Astrocyte (in vitro differentiated cells and primary cell): ENCODE results near the gene TRAF1.

Experiments
- EZH2 ChIP-seq: IDR thresholded peaks from 2 replicates; pipeline ENCODE4 v1.6.1; 2012; ENCODE audit warnings: mild to moderate bottlenecking, low read length, inconsistent platforms; ENCODE audit not compliant: insufficient read depth
- TF ChIP-seq, protein P1 (sequence below): IDR thresholded peaks from 2 replicates; pipeline ENCODE4 v1.5.1; 2011; ENCODE audit warnings: low read depth, mild to moderate bottlenecking, inconsistent platforms, low read length, moderate library complexity; ENCODE audit not compliant: insufficient read depth

- TF ChIP-seq, protein P1, sequence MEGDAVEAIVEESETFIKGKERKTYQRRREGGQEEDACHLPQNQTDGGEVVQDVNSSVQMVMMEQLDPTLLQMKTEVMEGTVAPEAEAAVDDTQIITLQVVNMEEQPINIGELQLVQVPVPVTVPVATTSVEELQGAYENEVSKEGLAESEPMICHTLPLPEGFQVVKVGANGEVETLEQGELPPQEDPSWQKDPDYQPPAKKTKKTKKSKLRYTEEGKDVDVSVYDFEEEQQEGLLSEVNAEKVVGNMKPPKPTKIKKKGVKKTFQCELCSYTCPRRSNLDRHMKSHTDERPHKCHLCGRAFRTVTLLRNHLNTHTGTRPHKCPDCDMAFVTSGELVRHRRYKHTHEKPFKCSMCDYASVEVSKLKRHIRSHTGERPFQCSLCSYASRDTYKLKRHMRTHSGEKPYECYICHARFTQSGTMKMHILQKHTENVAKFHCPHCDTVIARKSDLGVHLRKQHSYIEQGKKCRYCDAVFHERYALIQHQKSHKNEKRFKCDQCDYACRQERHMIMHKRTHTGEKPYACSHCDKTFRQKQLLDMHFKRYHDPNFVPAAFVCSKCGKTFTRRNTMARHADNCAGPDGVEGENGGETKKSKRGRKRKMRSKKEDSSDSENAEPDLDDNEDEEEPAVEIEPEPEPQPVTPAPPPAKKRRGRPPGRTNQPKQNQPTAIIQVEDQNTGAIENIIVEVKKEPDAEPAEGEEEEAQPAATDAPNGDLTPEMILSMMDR: no peak
- no peak for TF ChIP-seq EZH2
These were observed 36.0 kb downstream of the TRAF1 start for GRCh38 chr9:120890320-120891244.
